SK-N-MC (cell line): ENCODE results near the gene EHMT2.

Source experiments
- EZH2 ChIP-seq: fragments of 200-600 bp; sonication (generic); IDR thresholded peaks from one replicate; pipeline ENCODE4 v1.6.1; 2017; ENCODE audit warnings: antibody characterized with exemption
- POLR2AphosphoS5 ChIP-seq: IDR thresholded peaks from 2 replicates; pipeline ENCODE4 v1.6.1; 2012; ENCODE audit warnings: mild to moderate bottlenecking, low read depth, low read length, borderline replicate concordance

- TF ChIP-seq EZH2 (no peak), POLR2AphosphoS5 (no peak)
Observed at GRCh38 chr6:31945154-31945506, 47.6 kb upstream of the EHMT2 start.
